ENCODE data around the gene ZDHHC14.

ZDHHC14 gene

DNA sequence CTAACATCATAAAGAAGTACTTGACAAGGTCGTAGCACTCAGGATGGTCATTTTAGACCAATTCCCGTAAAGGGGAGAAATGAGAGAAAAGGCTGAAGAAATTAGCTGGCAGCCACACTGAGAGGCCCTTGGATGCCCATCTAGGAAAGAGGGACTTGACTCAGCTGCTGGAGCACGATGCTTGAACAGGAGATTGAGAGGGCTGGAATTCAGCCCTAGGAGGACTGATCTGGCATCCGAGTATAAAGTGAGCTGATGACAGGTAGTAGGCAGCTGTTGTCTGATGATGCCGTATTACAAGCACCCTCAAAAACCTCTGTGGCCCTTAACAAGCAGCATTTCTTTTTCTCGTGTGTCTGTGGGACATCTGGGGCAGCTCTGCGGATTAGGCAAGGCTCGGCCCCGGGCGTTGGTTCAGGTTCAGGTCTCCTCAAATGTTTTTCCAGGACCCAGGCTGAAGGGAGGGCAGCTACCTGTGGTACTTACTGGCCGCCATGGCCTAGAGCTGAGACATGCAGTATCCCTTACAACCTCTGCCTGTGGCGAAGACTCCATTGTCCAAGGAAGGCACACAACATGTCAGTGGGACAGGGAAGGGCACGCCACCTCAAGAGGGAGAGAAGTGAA lies 222.4 kb downstream of the ZDHHC14 start:
- DNase-seq = no peak

DNA sequence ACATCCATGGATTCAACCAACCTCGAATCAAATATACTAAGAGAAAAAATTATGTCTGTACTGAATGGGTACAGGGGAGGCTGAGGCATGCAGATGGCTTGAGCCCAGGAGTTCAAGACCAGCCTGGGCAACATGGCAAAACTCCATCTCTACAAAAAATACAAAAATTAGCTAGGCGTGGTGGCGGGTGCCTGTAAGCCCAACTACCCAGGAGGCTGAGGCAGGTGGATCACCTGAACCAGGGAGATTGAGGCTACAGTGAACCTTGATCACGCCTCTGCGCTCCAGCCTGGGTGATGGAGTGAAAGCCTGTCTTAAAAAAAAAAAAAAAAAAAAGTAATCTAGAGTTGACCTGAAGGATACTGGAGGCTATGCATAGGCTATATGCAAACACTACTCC lies 223.0 kb downstream of the ZDHHC14 start:
- DNase-seq = no peak

DNA sequence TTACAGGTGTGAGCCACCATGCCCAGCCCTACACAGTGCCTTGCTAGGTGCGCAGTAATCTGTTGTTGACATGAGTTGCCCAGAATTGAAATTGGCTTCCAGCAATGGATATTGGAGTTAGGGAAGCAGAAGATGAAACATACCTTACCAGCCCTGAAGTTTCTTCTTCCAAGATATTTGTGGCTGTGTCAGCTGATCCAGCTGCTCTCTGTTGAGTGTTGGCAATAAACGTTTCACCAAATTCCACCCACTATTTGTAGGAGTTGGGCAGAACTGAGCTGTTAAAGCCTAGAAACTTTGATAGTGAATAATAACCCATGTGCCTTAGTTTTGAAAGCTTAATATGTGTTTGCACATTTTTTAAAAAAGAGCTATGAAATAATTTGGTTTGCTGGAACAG lies 223.8 kb downstream of the ZDHHC14 start:
- DNase-seq = no peak

DNA sequence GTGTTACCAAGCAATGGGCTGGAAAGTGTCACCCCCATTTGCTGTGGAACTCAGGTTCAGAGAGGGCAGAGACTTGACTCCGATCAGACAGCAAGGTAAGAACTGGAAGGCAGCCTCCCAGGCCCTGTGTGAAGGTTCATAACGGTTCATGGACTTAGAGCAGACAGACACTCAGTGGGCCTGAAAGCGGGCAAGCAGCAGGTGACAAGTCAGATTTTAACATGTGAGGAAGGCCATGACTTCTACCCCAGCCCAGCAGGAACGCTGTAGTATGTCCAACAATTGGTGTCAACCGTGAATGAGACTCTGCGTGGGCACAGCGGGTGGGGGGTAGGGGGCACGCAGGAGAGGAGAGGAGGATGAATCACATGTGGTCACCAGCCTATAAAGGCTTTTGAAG lies 224.5 kb downstream of the ZDHHC14 start:
- peak; percentile 19 for DNase-seq

DNA sequence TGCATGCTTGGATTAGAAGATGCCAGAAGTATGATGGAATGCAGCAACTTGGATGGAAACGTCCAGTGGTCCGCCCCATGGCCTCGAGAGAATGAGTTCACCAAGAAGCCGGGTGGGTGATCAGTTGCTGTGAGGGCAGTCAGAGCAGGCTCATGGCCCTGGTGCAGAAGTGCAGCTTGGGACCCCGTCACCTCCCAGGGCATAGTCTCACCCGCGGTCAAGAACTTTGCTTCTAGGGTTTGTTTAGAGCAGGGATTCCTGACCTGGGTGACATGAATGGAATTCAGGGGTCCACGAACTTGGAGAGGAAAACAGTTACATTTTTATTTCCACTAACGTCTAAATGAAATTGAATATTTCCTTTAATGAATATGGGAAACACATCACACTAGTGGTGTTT lies 225.5 kb downstream of the ZDHHC14 start:
- DNase-seq = no peak

DNA sequence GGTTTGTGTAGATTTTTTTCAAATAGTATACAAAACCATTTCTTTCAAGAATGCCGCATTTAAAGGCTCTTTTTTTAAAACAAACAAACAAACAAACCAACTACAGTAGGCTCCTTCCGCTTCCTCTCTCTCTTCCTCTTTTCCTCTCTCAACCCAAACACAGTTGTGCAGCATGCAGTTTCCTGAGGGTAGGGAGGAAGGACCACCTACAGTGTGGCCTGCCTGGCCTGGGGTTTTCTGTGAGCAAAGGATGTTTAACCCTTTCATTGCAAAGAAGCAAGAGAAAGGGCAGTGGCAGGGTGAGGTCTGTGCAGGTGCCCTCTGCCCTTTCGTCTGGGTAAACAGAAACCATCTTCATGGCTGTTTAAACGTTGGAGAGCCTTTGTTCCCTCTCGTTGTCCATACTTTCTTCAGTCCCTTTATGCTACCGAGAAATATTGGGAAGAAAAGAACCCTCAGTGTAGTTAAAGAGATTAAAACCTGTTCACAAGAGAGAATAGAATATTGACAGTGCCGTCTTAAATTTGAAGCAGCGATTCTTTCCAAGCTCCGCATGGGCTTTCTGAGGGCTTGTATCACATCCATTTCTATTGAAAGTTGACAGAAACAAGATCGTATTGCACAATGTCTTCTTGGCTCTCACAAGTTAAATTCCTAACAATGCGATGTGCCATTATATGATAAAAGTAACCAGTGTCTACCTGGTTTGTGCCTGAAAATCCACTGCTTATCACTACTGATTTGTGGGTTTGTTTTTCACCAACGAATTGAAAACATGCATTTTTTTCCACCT lies 226.5 kb downstream of the ZDHHC14 start:
- DNase-seq = no peak

DNA sequence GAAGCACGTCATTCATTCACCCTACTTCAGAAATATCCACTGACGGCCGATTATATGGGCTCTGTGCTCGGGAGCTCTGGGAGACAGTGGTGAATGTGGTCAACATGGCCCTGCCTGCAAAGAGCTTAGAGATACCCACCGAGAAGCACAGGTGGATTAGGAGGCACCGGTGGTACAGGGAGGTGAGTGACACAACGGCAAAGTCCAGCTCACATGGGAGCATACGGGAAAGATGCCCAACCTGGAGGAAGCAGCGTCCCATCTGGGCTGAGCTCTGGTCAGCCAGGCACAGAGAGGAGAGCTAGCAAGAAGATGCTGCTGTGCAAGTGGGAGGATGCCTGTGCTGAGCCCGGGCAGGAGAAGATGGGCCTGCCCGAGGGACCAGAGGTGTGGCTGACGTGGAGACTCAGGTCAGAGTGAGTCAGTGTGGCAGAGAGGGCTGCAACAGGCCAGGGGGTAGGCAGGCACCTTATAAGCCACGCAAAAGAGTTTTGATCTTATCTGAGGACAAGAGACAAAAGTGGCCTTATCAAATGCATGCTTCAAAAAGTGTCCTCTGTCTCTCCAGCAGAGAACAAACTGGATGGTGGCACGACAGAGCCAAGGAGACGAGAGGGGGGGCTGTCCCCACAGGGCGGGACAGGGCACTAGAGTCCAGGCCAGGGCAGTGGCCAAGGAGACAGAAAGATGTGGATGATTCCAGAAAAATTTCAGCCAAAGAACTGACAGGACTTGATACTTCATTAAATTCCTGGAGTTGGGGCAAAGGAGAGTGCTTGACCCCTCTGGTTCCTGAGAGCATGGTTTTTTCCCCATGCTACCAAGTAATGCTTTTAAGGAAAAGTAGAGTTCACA lies 227.5 kb downstream of the ZDHHC14 start:
- no peak for DNase-seq

DNA sequence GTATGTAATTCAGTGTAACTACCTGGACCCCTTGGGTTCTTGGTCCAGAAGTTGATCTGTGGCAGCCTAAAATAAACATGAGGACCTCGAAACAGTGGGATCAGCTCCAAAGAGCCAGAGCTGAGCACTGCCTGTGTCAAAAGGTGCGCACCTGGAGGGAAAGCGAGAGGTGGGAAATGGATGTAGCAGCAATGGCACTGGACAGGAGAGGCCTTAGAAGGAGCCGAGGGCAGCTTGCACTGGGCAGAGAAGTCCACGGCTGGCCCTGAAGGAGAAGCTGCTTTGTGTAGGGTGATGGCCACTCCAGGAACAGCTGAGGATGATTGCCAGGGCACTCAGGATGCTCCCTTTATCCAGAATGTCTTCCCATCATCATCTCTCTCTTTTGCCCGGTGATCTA lies 228.1 kb downstream of the ZDHHC14 start:
- no peak for DNase-seq

DNA sequence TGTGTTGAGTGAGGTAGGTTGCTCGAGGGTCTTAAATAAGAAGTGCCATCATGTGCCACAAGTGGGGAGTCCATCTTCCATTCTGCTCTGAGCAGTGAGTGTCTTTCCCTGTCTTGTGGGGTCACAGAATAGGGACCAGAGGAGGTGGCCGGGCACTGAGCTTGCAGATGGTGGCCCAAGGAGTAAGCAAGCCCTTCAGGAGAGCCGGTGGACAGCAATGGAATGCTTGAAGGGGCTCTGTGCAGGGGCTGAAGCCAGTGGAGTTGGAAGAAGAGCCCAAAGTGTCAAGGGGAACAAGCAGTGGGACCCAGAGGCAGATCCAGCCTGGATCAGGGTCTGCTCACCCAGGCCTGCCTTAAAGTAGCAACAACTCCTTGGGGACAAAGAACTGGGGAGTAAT lies 228.6 kb downstream of the ZDHHC14 start:
- no peak for DNase-seq

DNA sequence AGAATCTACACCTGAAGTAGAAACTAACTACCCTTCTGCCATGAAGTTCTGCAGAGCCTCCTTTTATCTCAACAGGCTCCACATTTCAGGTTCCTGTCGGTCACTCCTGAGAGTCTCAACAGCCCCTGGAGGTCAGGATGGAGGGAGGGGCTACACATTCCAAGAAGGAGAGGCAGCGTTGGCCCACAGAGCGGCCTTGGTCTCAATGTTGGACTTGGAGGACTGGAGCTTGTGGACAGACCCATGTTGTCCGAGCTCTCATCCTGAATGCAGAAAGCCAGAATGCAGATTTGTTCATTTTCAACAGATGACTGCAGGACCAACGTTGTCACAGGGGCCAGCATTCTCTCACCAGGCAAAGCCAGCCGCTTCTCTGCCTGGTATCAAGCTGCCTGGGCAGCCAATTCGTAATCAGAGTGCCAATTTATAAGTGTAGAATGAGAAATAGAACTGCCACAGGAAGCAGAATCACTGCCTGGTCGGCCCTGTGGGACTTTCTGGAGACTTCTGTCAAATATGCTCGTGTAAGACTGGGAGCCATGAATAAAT lies 229.5 kb downstream of the ZDHHC14 start:
- no peak for DNase-seq

DNA sequence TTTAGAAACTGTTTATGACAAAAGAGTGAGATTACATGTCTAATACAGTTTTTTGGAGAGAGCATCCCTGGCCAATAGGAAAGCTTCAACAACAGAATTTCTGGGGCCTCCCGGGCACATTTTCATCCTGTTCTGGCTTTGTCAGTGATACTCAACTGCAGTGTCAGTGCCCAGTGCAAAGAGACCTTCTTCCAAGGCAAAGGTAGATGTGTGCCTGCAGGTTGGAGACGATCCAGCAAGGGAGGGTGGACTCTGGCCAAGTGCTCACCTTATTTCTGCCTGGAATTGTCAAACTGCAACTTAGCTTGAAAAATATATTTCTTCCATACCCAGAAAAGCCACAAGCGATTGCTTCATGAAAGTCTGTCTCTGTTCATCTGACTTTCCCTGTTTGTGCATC lies 230.4 kb downstream of the ZDHHC14 start:
- DNase-seq = no peak

DNA sequence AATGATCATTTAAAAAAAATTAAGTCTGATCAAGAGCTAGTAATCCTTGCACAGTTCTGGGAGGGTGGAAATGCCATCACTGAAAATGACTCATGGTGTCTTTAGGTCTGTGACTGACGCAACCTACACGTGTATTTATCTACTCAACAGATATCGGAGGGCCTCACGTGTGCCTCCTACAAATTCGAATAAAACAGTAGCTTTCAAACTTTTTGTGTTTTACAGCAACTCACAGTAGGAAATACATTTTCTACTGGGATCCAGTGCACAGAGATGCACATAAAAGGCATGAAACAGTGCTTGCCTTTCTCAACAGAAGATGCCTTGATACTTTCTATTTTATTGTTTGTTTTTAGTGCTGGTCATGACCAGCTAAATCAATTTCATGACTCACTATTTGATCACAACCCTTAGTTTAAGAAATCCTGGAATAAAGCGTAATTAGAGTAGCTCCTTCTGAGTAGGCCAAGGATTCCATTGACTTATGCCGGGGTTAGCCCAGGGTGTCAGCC lies 232.1 kb downstream of the ZDHHC14 start:
- DNase-seq = peak; percentile 30

DNA sequence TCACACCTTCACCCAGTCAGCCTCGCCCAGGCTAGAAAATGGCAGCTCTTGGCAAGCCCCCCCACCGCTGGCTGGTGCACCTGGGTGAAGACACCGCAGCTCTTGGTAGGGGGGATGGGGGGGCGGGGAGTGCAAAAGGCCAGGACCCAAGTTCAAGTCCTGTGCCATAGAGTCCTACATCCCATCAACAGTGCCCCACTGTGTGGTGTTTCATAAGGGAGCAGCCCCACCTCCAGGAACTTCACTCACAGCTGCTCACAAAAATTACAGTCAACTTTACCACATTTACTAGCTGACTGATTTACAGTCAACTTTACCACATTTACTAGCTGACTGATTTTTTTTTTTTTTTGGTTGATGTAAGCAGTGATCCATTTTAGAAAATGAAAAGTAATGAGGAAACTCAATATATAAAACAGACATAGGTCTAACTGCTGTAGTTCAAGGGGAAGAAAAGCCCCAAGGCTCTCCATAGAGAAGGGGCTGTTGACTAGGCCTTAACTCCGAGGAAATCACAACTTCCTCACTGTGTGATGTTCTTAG lies 233.1 kb downstream of the ZDHHC14 start:
- DNase-seq = peak; percentile 11

DNA sequence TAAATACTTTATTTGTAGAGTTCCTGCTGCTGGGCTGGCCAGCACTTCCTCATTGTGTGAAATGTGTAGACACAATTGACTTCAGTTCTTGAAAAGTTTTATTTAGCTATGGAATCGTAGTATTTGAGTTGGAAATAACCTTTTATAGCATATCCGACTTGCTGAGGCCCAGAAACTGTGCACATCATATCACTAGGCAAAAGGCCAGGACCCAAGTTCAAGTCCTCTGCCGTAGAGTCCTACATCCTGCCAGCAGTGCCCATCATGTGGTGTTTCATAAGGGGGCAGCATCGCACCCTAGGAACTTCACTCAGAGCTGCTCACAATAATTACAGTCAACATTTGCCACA lies 234.4 kb downstream of the ZDHHC14 start:
- DNase-seq = peak; percentile 16

DNA sequence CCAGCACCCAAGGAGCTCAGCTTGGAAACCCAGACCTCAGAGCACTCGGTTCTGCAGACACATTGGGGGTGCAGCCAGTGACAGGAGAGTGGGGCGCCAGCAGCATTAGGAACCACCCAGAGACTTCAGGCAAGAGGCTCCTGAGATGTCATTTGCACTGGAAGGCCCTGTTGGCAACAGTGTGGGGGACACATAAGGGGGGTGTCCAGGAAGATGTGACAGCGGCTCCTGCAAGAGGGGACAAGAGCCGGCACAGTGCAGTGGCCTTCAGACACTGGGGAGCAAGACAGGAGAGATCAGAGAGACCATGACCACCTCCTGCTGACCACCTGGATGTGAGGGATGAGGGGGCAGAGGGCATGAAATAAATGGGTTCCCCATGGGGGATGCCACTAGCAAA lies 235.0 kb downstream of the ZDHHC14 start:
- DNase-seq = no peak

DNA sequence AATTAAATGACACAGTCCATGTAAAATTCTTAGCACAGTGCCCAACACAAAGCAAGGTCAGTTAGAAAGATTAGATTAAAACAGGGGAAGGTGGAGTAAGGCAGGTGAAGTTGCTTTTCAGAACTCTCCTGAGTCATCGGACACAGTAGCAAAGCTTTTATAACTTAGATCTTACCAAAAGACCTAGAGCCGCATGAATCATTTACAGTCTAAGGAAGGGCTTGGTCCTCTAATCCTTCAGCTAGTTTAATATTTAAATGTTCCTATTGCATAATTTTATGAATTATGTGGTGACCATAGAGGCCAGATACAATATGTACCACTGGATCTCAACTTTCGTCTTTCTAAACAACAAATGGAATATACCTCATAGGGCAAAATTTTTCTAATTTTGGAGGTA lies 240.0 kb downstream of the ZDHHC14 start:
- no peak for DNase-seq

DNA sequence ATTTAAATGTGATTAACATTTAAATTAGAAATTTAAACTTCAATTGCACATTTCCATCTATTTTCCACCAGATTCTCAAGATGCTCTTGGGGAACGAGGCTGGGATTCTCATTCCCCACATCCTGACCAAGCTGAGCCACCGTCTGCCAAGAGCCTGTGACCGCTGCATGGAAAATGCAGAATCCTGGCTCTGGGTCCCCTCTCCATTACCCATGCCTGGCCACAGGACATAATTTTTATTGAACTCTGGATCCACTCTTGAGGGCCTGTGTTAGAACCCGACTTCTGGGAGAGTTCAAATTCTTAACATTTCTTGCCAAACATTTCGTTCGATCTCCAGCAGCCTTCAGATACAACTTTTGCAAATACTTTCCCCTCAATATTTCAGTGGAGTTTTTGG lies 240.4 kb downstream of the ZDHHC14 start:
- DNase-seq = no peak

DNA sequence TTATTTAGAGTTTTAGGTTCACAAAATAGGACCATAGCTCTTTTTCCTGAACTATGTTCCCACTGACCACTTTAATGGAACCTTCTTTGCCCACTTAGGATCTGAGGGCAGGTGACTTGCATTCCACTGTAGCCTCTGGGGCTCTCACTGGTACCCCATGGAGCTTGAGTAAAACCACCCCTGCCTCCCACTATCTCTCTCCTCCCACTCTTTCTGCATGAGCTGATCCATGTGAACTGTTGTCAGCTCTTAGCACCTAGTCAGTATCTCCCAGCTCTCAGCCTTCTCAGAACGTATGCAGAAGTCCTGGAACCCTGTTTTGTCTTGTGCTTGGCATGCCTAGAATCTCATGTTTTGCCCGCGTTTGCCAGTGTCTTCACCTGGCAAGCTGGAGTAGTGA lies 241.4 kb downstream of the ZDHHC14 start:
- DNase-seq = no peak

DNA sequence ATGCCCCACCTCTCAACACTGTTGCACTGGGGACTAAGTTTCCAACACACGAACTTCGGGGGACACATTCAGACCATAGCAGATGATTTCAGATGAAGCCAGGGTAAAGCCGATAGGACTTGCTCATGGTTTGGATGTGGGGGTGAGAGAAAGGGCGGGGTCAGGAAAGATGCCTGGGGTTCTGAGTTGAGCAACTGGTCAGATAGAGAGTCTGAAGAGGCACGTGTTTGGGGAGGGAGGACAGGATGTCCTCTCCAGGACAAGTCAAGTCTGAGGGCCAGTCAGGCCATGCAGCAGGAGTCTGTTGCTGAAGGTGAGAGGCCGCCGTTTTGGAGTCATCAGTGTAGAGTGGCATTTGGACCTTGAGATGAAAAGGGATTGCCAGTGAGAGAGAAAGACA lies 244.1 kb downstream of the ZDHHC14 start:
- no peak for DNase-seq

DNA sequence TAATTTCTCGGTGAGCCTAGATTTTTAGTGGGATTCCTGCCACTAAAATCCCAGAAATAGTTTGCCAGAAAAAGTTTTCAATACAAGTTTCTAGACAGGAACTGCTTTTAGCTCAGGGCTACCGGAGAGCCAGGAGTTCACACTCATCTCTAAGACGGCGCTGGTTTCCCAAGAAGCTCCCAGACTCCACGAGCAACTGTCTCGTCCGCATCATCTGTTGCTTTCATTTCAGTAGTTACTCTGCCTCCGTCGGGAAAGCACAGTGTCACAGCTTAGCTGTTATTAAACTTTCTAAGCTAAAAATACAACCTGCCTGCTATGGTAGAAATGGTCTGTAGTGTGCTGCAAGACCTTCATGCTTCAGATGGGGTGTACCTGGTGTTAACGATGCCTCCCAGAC lies 244.8 kb downstream of the ZDHHC14 start:
- DNase-seq = no peak

DNA sequence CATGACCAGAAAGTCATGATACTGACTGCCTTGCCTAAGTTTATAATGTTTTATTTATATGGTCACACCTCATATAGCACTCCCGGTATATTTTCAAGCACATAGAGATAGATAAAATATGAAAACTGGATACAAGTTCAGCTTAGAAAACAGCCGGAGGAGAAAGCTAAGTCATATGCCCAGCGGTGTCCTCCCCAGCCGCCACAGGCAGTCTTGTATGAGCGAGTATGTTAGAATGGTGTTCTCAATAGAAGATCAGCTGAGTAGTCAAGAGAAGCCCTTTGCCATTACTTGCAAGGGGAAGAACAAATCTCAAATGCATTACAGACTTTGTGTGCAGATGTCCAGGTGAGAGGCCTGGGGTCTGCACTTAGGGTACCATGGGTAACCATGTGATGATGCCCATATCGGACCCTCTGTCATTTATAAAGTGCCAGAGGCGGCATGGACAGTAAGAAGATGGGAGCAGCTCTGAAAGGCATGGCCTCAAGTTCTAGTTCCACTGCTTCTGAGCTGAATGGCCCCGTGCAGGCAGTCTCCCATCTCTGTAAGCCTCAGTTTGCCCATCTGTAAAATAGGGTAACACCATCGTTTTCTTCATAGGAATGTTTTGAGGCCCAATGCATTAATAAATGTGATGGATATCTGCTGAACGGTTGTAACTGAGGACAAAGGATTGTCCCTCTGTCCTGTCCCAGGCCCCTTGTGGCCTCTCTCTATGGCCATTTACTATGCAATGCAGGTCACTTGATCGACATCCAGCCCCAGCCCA lies 246.4 kb downstream of the ZDHHC14 start:
- DNase-seq = no peak

DNA sequence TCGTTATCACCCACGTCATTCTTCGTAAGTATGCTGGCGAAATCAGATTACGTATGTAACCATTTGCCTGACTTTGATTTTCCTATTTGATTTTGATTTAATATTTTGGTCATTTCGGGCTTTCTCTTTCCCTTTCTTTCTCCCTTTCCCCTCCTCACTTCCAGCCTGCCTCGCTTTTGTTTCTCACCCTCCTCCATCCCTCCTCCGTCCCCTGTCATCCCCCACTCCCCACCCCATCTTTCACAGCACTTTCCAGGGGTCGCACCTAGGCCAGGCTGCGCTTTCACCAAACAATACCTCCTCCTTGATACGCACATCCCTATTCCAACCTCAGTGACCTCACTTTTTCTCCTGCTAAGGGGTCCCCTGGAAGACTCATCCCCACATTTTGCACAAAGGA lies 247.5 kb downstream of the ZDHHC14 start:
- DNase-seq = no peak

All from NCI-H69 (cell line).